Liver (tissue), 9 donors: ENCODE results near the gene RNF112. TPM values are rescaled to one million over a fixed set of nuclear protein-coding genes. Genes with fewer than 3 reads are reported as not detected.
A peak's percentile ranks its signal among the peaks of the same experiment; 100 is the strongest.

Experiments
- DNase-seq: peaks from one replicate; pipeline ENCODE4 v3.0.0-alpha.2; 2017; ENCODE audit warnings: low spot score
- H3K27ac ChIP-seq, 2 donors: one replicate each; pipeline ENCODE4 v1.7.0; 2013; ENCODE audit warnings: inconsistent platforms in 2 of 2, low read length in 2 of 2, control low read depth in 1 of 2, low read depth in 1 of 2, mild to moderate bottlenecking in 1 of 2
- H3K27me3 ChIP-seq, 4 donors: one replicate each; pipeline versions ENCODE4 v1.6.1 to v1.7.0; 2013; ENCODE audit warnings: low read length in 3 of 4, inconsistent platforms in 1 of 4, mild to moderate bottlenecking in 1 of 4, moderate library complexity in 1 of 4; ENCODE audit not compliant: control insufficient read depth in 4 of 4, insufficient read depth in 4 of 4
- H3K36me3 ChIP-seq, 4 donors: one replicate each; pipeline versions ENCODE4 v1.6.1 to v1.7.0; 2013; ENCODE audit warnings: low read length in 3 of 4, mild to moderate bottlenecking in 3 of 4, low read depth in 1 of 4, moderate library complexity in 1 of 4; ENCODE audit not compliant: control insufficient read depth in 4 of 4, insufficient read depth in 3 of 4
- H3K4me1 ChIP-seq, 4 donors: one replicate each; pipeline versions ENCODE4 v1.6.1 to v1.7.0; 2013; ENCODE audit warnings: low read length in 3 of 4, mild to moderate bottlenecking in 3 of 4, moderate library complexity in 1 of 4; ENCODE audit not compliant: control insufficient read depth in 4 of 4, insufficient read depth in 4 of 4
- H3K4me3 ChIP-seq, 3 donors: one replicate each; pipeline versions ENCODE4 v1.6.1 to v1.7.0; 2013; ENCODE audit warnings: low read length in 3 of 3, control low read depth in 1 of 3, low read depth in 1 of 3, mild to moderate bottlenecking in 1 of 3
- H3K9ac ChIP-seq, 2 donors: one replicate each; pipeline ENCODE4 v1.7.0; 2013; ENCODE audit warnings: low read length in 2 of 2, mild to moderate bottlenecking in 2 of 2, moderate library complexity in 2 of 2, control low read depth in 1 of 2, low read depth in 1 of 2
- H3K9me3 ChIP-seq, 4 donors: one replicate each; pipeline versions ENCODE4 v1.6.1 to v1.7.0; 2013; ENCODE audit warnings: low read length in 3 of 4; ENCODE audit not compliant: control insufficient read depth in 4 of 4
- EGR1 ChIP-seq, 2 donors: IDR thresholded peaks; 2 replicates each; pipeline ENCODE4 v1.6.1; 2016 to 2018; ENCODE audit warnings: antibody characterized with exemption in 2 of 2, low read depth in 2 of 2
- FOXA1 ChIP-seq: IDR thresholded peaks from 2 replicates; pipeline ENCODE4 v1.6.1; 2016; ENCODE audit warnings: antibody characterized with exemption
- HNF4A ChIP-seq, 2 donors: conservative IDR thresholded peaks; 2 replicates each; pipeline ENCODE4 v1.6.1; 2016; ENCODE audit warnings: antibody characterized with exemption in 2 of 2, mild to moderate bottlenecking in 2 of 2
- NR2F2 ChIP-seq: IDR thresholded peaks from 2 replicates; pipeline ENCODE4 v1.6.1; 2016; ENCODE audit warnings: antibody characterized with exemption
- RAD21 ChIP-seq, 2 donors: IDR thresholded peaks; 2 replicates each; pipeline ENCODE4 v1.6.1; 2016; ENCODE audit warnings: antibody characterized with exemption in 2 of 2, mild to moderate bottlenecking in 2 of 2
- REST ChIP-seq: IDR thresholded peaks from 2 replicates; pipeline ENCODE4 v1.6.1; 2016; ENCODE audit warnings: antibody characterized with exemption, mild to moderate bottlenecking
- SP1 ChIP-seq: IDR thresholded peaks from 2 replicates; pipeline ENCODE4 v1.6.1; 2018; ENCODE audit warnings: antibody characterized with exemption, mild to moderate bottlenecking
- TAF1 ChIP-seq: conservative IDR thresholded peaks from 2 replicates; pipeline ENCODE4 v1.6.1; 2016; ENCODE audit warnings: antibody characterized with exemption, mild to moderate bottlenecking
- YY1 ChIP-seq: IDR thresholded peaks from 2 replicates; pipeline ENCODE4 v1.6.1; 2016; ENCODE audit warnings: antibody characterized with exemption, mild to moderate bottlenecking
- WGBS: extraction: QIAGEN DNeasy Blood & Tissue Kit; methylation state at CpG from one replicate; pipeline ENCODE4 v1.1.7; 2013; 5-methylcytosine and 5-hydroxymethylcytosine counted together
- polyA plus RNA-seq, 2 donors: library from polyadenylated mRNA; stranded (reverse) in 1 of 2; unstranded in 1 of 2; fragments of 200-250 nt in 1 of 2; fragments of >200 nt in 1 of 2; fragmentation: Nextera tagmentation in 1 of 2; extraction: Ambion mirVana in 1 of 2; gene quantifications; one replicate each; pipeline versions ENCODE4 v1.2.1 to v1.2.3, GENCODE V29; 2013 to 2015
- total RNA-seq, 2 donors: library from RNA; depleted of rRNA; stranded (reverse); fragments of >200 nt; gene quantifications; one replicate each; pipeline ENCODE4 v1.2.3, GENCODE V29; 2014
- TF ChIP-seq, protein P1 (sequence below): IDR thresholded peaks from 2 replicates; pipeline ENCODE4 v1.6.1; 2016; ENCODE audit warnings: antibody characterized with exemption
- TF ChIP-seq, protein P2 (sequence below): IDR thresholded peaks from 2 replicates; pipeline ENCODE4 v1.6.1; 2016; ENCODE audit warnings: antibody characterized with exemption
- donor health status: healthy.
- donor health status: healthy.
- donor health status: healthy.
- donor health status: healthy.
- donor health status: healthy.

RNF112 gene
- total and polyA plus RNA-seq, 4 donors, result 0.04 to 0.42 (median 0.20) TPM

- TF ChIP-seq, protein P1, sequence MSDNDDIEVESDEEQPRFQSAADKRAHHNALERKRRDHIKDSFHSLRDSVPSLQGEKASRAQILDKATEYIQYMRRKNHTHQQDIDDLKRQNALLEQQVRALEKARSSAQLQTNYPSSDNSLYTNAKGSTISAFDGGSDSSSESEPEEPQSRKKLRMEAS, result no peak
- peak; percentile 66 for TF ChIP-seq SP1
These were observed 12.5 kb upstream of the RNF112 start (continued) for GRCh38 chr17:19398301-19399181.

DNA sequence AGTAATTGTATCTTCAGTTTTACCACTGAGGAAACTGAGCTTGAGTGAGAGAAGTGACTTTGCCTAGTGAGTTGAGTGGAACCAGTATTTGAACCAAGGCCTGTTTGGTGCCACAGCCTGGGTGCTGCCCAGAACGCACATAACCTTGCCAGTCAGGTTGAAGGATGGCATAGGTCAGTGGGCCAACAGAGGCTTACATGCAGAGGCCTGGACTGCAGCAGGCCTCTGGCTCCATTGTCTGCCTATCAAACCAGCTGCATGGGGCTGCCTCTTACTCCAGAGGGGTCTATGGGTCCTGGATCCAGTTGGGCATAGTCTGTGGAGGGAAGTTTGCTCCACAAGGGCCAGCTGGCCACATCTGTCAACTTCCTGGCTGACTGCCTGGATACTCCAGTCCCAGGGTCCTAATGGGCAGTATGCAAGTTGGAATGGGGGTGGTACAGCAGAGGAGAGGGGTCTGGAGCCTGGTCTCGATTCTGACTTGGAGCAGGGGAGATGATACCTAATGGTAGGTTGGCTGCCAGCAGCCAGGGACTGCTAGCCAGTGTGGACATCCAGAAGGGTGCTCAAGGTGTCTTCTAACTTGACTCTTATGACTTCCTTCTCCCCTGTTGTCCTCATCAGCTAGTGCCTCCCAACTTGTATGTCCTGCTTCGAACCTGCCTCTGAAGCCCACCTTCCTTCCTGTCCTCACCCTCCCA is 11.1 kb upstream of the RNF112 start:
- Histone ChIP-seq H3K27me3 (no peaks in the 10 kb centered on the region), H3K9me3 (no peaks in the 10 kb centered on the region), H3K36me3 (no peaks in the 10 kb centered on the region), H3K9ac (no peak overlapping the region), H3K27ac (no peak overlapping the region), H3K4me1 (no peaks in the 10 kb centered on the region), H3K4me3 (no peak overlapping the region)
- no peak for DNase-seq
- 90% methylated on average over 3 of the region's 3 CpGs for WGBS
- TF ChIP-seq FOXA1, result no peak
- TF ChIP-seq YY1, result no peak
- no peak for TF ChIP-seq SP1
- TF ChIP-seq REST, result no peak
- TF ChIP-seq, protein P1, result no peak
- TF ChIP-seq, protein P2, sequence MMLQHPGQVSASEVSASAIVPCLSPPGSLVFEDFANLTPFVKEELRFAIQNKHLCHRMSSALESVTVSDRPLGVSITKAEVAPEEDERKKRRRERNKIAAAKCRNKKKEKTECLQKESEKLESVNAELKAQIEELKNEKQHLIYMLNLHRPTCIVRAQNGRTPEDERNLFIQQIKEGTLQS, result no peak
- no peak for TF ChIP-seq EGR1 (IDR thresholded peaks at IDR 0.05; ENCODE audit: low read depth in 2 of 2)
- no peak for TF ChIP-seq TAF1
- TF ChIP-seq RAD21 (IDR thresholded peaks at IDR 0.05), result no peak
- no peak for TF ChIP-seq NR2F2
- no peak for TF ChIP-seq HNF4A (conservative IDR thresholded peaks at IDR 0.05)

DNA sequence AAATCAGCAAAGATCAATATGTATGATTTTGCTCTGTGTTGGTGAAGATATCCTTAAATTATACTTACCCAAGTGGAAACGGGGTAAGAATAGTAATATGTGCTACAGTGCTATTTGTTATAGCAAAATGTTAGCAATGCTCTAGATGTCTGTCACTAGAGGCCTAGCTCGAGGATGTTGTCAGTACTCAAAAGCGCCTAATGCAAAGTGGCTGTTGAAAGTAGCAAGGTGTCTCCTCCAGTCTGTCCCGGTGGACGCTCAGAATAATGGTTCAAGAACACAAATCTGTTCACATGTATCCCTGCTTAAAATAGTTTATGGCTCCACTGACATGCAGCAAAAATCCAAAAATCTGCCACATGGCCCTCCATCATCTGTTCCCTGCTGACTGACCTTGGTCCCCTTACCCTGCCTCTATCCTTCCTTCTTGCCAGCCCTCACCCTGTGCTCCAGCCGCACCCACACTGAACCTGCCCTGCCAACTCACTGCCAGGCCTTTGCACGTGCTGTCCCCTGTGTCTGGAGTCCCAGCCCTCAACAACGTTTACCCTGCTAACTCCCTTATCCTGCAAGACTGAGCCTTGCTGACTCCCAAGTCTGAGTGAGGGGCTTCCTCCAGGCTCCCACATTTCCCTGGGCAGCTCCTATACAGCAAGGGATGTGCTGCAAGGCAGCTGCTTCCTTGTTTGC is 9.6 kb upstream of the RNF112 start:
- no peak for TF ChIP-seq YY1
- TF ChIP-seq, protein P2, result no peak
- Histone ChIP-seq H3K9ac (no peak overlapping the region), H3K27me3 (no peaks in the 10 kb centered on the region), H3K9me3 (no peaks in the 10 kb centered on the region), H3K36me3 (no peaks in the 10 kb centered on the region), H3K4me3 (no peak overlapping the region), H3K27ac (no peak overlapping the region), H3K4me1 (no peaks in the 10 kb centered on the region)
- 89% methylated on average over 8 of the region's 8 CpGs for WGBS
- no peak for DNase-seq
